GM18867 (cell line): ENCODE results near the gene STYK1.

ENCODE experiments used
- ATAC-seq: cut with Tn5 transposase; IDR thresholded peaks from one replicate; pipeline ENCODE4 v1.9.1; 2021; ENCODE audit warnings: mild to moderate bottlenecking, moderate library complexity; ENCODE audit not compliant: unreplicated experiment

The STYK1 gene

GRCh38 chr12:10673659-10674384 is at the start of gene STYK1:
Gene STYK1, minus strand, starts transcription at chr12:10674052. Its CDS starts 39,434 bp downstream, at chr12:10634618.
- peak; percentile 60 for ATAC-seq

GRCh38 chr12:10722905-10723746 is 49.3 kb upstream of the STYK1 start, which contains the start of gene YBX3:
Gene YBX3, minus strand, starts transcription at chr12:10723323. Its CDS starts 212 bp downstream, at chr12:10723111.
- peak; percentile 62 for ATAC-seq

GRCh38 chr12:10722502-10722904 is 48.7 kb upstream of the STYK1 start:
- peak; percentile 44 for ATAC-seq

- ATAC-seq = peak; percentile 43
These were observed 48.0 kb upstream of the STYK1 start for GRCh38 chr12:10721651-10722501.

GRCh38 chr12:10720974-10721650 is 47.3 kb upstream of the STYK1 start:
- no peak for ATAC-seq

- no peak for ATAC-seq
These were observed 45.6 kb upstream of the STYK1 start for GRCh38 chr12:10719482-10719881.

- ATAC-seq = no peak
These were observed 44.5 kb upstream of the STYK1 start for GRCh38 chr12:10718279-10718821.

GRCh38 chr12:10717410-10717809 is 43.6 kb upstream of the STYK1 start:
- no peak for ATAC-seq

GRCh38 chr12:10716704-10717315 is 43.0 kb upstream of the STYK1 start:
- no peak for ATAC-seq

GRCh38 chr12:10716277-10716676 is 42.4 kb upstream of the STYK1 start:
- no peak for ATAC-seq

- no peak for ATAC-seq
These were observed 41.6 kb upstream of the STYK1 start for GRCh38 chr12:10715491-10715890.

GRCh38 chr12:10709808-10710207 is 36.0 kb upstream of the STYK1 start:
- no peak for ATAC-seq

- ATAC-seq = no peak
These were observed 35.0 kb upstream of the STYK1 start for GRCh38 chr12:10708862-10709261.

- ATAC-seq = no peak
These were observed 31.8 kb upstream of the STYK1 start for GRCh38 chr12:10705655-10706054.

GRCh38 chr12:10701843-10702242 is 28.0 kb upstream of the STYK1 start:
- ATAC-seq = no peak

- ATAC-seq = peak; percentile 88
These were observed 27.4 kb upstream of the STYK1 start for GRCh38 chr12:10701131-10701681.

- no peak for ATAC-seq
These were observed 26.7 kb upstream of the STYK1 start for GRCh38 chr12:10700581-10700980.

GRCh38 chr12:10697862-10698261 is 24.0 kb upstream of the STYK1 start:
- no peak for ATAC-seq

GRCh38 chr12:10697156-10697555 is 23.3 kb upstream of the STYK1 start:
- ATAC-seq = no peak
